HG03066 (cell line): ENCODE data around the gene NPLOC4.
"Not testable (repeated sequence)": the region's sequence is repeated elsewhere in the genome, so short reads cannot be mapped to it uniquely, and the experiment has no call there.

ENCODE experiments used
- ATAC-seq: cut with Tn5 transposase; IDR thresholded peaks from one replicate; pipeline ENCODE4 v1.9.1; 2021; ENCODE audit warnings: low read depth; ENCODE audit not compliant: unreplicated experiment

Gene NPLOC4

GRCh38 chr17:81591971-81592370 lies 44.9 kb downstream of the NPLOC4 start:
- no peak for ATAC-seq

GRCh38 chr17:81590121-81590520 lies 46.8 kb downstream of the NPLOC4 start:
- ATAC-seq, result no peak

- ATAC-seq, result no peak
These were observed 47.3 kb downstream of the NPLOC4 start for GRCh38 chr17:81589612-81590011.

- no peak for ATAC-seq
These were observed 50.8 kb downstream of the NPLOC4 start for GRCh38 chr17:81586096-81586495.

- ATAC-seq, result not testable (repeated sequence)
These were observed 52.1 kb downstream of the NPLOC4 start for GRCh38 chr17:81584771-81585170.

GRCh38 chr17:81583589-81584342 lies 53.1 kb downstream of the NPLOC4 start:
- no peak for ATAC-seq

GRCh38 chr17:81582749-81583148 lies 54.2 kb downstream of the NPLOC4 start:
- no peak for ATAC-seq

GRCh38 chr17:81582341-81582740 lies 54.6 kb downstream of the NPLOC4 start:
- ATAC-seq, result no peak

- ATAC-seq, result no peak
These were observed 55.2 kb downstream of the NPLOC4 start for GRCh38 chr17:81581758-81582157.

- no peak for ATAC-seq
These were observed 56.4 kb downstream of the NPLOC4 start for GRCh38 chr17:81580481-81580880.

- ATAC-seq, result no peak
These were observed 57.0 kb downstream of the NPLOC4 start for GRCh38 chr17:81579821-81580321.

- ATAC-seq, result no peak
These were observed 57.6 kb downstream of the NPLOC4 start for GRCh38 chr17:81579298-81579697.

GRCh38 chr17:81578561-81579225 lies 58.2 kb downstream of the NPLOC4 start:
- ATAC-seq, result no peak

- ATAC-seq, result no peak
These were observed 58.9 kb downstream of the NPLOC4 start for GRCh38 chr17:81578038-81578441.

- no peak for ATAC-seq
These were observed 59.5 kb downstream of the NPLOC4 start for GRCh38 chr17:81577278-81578000.

GRCh38 chr17:81576621-81577277 lies 60.2 kb downstream of the NPLOC4 start:
- no peak for ATAC-seq

- ATAC-seq, result no peak
These were observed 61.1 kb downstream of the NPLOC4 start for GRCh38 chr17:81575836-81576235.

- ATAC-seq, result no peak
These were observed 62.3 kb downstream of the NPLOC4 start for GRCh38 chr17:81574643-81574956.

GRCh38 chr17:81573794-81574642 lies 62.9 kb downstream of the NPLOC4 start:
- ATAC-seq, result no peak

GRCh38 chr17:81572563-81573168 lies 64.2 kb downstream of the NPLOC4 start:
- ATAC-seq, result no peak
